HCT116 (cell line): ENCODE data around the gene ZNF235. TPM values are rescaled to one million over a fixed set of nuclear protein-coding genes. Genes with fewer than 3 reads are reported as not detected.

Experiments
- ATAC-seq: fragments of 200-7000 bp; cut with Tn5 transposase; 2 replicates; pipeline ENCODE4 v1.9.1; 2020; ENCODE audit warnings: mild to moderate bottlenecking, moderate library complexity
- BruUV-seq: library from RNA; stranded (reverse); fragments of 400-500 nt; replicated peaks from 2 replicates; lab custom pipeline; 2021; lab: Mats Ljungman, UMichigan
- CTCF ChIA-PET: fragments of 300-600 bp; sonication (Branson Sonifier 250); formaldehyde crosslinking; loops from one replicate; lab custom pipeline; 2021; ENCODE audit warnings: antibody characterized with exemption; lab: Charles Lee
- POLR2A ChIA-PET: fragments of 300-600, 350-600 bp; sonication (Branson Sonifier 250); formaldehyde crosslinking; loops from one replicate; lab custom pipeline; 2021; ENCODE audit warnings: antibody characterized with exemption; lab: Charles Lee
- RAD21 ChIA-PET, 2 experiments: fragments of 300-600 bp; sonication (Branson Sonifier 250); formaldehyde crosslinking; loops; one replicate each; lab custom pipeline; 2023; ENCODE audit warnings: low total read pairs in 2 of 2; ENCODE audit not compliant: uncharacterized antibody in 2 of 2, unreplicated experiment in 2 of 2, low non-redundant PET in 1 of 2; lab: Charles Lee
- DNase-seq: peaks from one replicate; pipeline ENCODE4 v3.0.0-alpha.2; 2010; ENCODE audit warnings: low read depth, low spot score
- H2AFZ ChIP-seq: fragments of 200-600 bp; shearing (Covaris generic), sonication (generic); 2 replicates; pipeline ENCODE4 v1.6.1; 2017; ENCODE audit warnings: low read depth, mixed run types, mixed read lengths, antibody characterized with exemption, low read length; ENCODE audit not compliant: poor library complexity, severe bottlenecking
- H3K27ac ChIP-seq: 2 replicates; pipeline ENCODE4 v1.5.1; 2012; ENCODE audit warnings: low read depth, low read length
- H3K27me3 ChIP-seq: fragments of 200-600 bp; sonication (generic); 2 replicates; pipeline ENCODE4 v1.6.1; 2016; ENCODE audit warnings: mixed run types, low read length, mixed read lengths; ENCODE audit not compliant: insufficient read depth
- H3K36me3 ChIP-seq, 2 experiments: fragments of 200-500 bp in 1 of 2; fragments of 200-600 bp in 1 of 2; sonication (Bioruptor generic) in 1 of 2; sonication (generic) in 1 of 2; 2 replicates each; pipeline versions ENCODE4 v1.5.1 to v1.6.1; 2014 to 2016; ENCODE audit warnings: low read length in 2 of 2, inconsistent platforms in 1 of 2, mixed read lengths in 1 of 2, mixed run types in 1 of 2; ENCODE audit not compliant: insufficient read depth in 2 of 2, control insufficient read depth in 1 of 2
- H3K4me1 ChIP-seq, 2 experiments: fragments of 200-600 bp in 1 of 2; sonication (generic) in 1 of 2; 2 replicates each; pipeline versions ENCODE4 v1.5.1 to v1.6.1; 2012 to 2017; ENCODE audit warnings: low read length in 2 of 2, inconsistent platforms in 1 of 2, mild to moderate bottlenecking in 1 of 2, mixed read lengths in 1 of 2, mixed run types in 1 of 2, moderate library complexity in 1 of 2; ENCODE audit not compliant: insufficient read depth in 2 of 2, control insufficient read depth in 1 of 2
- H3K4me2 ChIP-seq: fragments of 200-600 bp; sonication (generic); 2 replicates; pipeline ENCODE4 v1.6.1; 2017; ENCODE audit warnings: mixed run types, low read length, mixed read lengths
- H3K4me3 ChIP-seq, 2 experiments: fragments of 200-600 bp in 1 of 2; sonication (generic) in 1 of 2; replicated peaks in 1 of 2; 2 replicates each; pipeline ENCODE4 v1.5.1; 2011 to 2016; ENCODE audit warnings: low read length in 2 of 2, control low read depth in 1 of 2, low read depth in 1 of 2, mild to moderate bottlenecking in 1 of 2, mixed read lengths in 1 of 2, mixed run types in 1 of 2
- H3K79me2 ChIP-seq: fragments of 200-600 bp; sonication (generic); 2 replicates; pipeline ENCODE4 v1.6.1; 2017; ENCODE audit warnings: mild to moderate bottlenecking, mixed run types, low read length, moderate library complexity, mixed read lengths; ENCODE audit not compliant: insufficient read depth
- H3K9ac ChIP-seq: fragments of 200-600 bp; sonication (generic); 2 replicates; pipeline ENCODE4 v1.6.1; 2016; ENCODE audit warnings: low read length, mixed read lengths
- H3K9me2 ChIP-seq: fragments of 200-600 bp; sonication (generic), shearing (Covaris generic); 2 replicates; pipeline ENCODE4 v1.6.1; 2017; ENCODE audit warnings: mixed run types, mild to moderate bottlenecking, moderate library complexity; ENCODE audit not compliant: insufficient read depth
- H3K9me3 ChIP-seq, 2 experiments: fragments of 200-500 bp in 1 of 2; fragments of 200-600 bp in 1 of 2; sonication (Bioruptor generic) in 1 of 2; sonication (generic) in 1 of 2; 2 replicates each; pipeline ENCODE4 v1.6.1; 2014 to 2017; ENCODE audit warnings: low read length in 2 of 2, mixed read lengths in 2 of 2, inconsistent platforms in 1 of 2, low read depth in 1 of 2, mild to moderate bottlenecking in 1 of 2, mixed run types in 1 of 2, moderate library complexity in 1 of 2; ENCODE audit not compliant: control insufficient read depth in 1 of 2, insufficient read depth in 1 of 2
- H4K20me1 ChIP-seq: fragments of 200-600 bp; sonication (generic), shearing (Covaris generic); 2 replicates; pipeline ENCODE4 v1.6.1; 2017; ENCODE audit warnings: mixed run types, mild to moderate bottlenecking, moderate library complexity; ENCODE audit not compliant: insufficient read depth
- CEBPB ChIP-seq: IDR thresholded peaks from 2 replicates; pipeline ENCODE4 v1.6.1; 2012; ENCODE audit warnings: low read depth
- EGR1 ChIP-seq: IDR thresholded peaks from 2 replicates; pipeline ENCODE4 v1.6.1; 2012; ENCODE audit warnings: low read depth
- EZH2 ChIP-seq: fragments of 200-600 bp; sonication (generic); IDR thresholded peaks from 2 replicates; pipeline ENCODE4 v1.6.1; 2017; ENCODE audit warnings: antibody characterized with exemption, mixed run types
- FOSL1 ChIP-seq: IDR thresholded peaks from 2 replicates; pipeline ENCODE4 v1.6.1; 2012; ENCODE audit warnings: low read depth
- JUND ChIP-seq: IDR thresholded peaks from 2 replicates; pipeline ENCODE4 v1.6.1; 2012
- POLR2A ChIP-seq: IDR thresholded peaks from 2 replicates; pipeline ENCODE4 v1.7.0; 2011; ENCODE audit warnings: borderline replicate concordance; ENCODE audit not compliant: insufficient read depth, insufficient read length; ENCODE audit errors: extremely low read depth
- POLR2AphosphoS5 ChIP-seq: IDR thresholded peaks from 2 replicates; pipeline ENCODE4 v1.6.1; 2011; ENCODE audit warnings: mild to moderate bottlenecking, low read depth, low read length, moderate library complexity
- RAD21 ChIP-seq: IDR thresholded peaks from 2 replicates; pipeline ENCODE4 v1.6.1; 2012; ENCODE audit warnings: low read depth, mild to moderate bottlenecking
- SIN3A ChIP-seq: IDR thresholded peaks from 2 replicates; pipeline ENCODE4 v1.6.1; 2012; ENCODE audit warnings: low read depth
- SP1 ChIP-seq: IDR thresholded peaks from 2 replicates; pipeline ENCODE4 v1.6.1; 2012; ENCODE audit warnings: low read depth
- SRF ChIP-seq: IDR thresholded peaks from 2 replicates; pipeline ENCODE4 v1.6.1; 2012; ENCODE audit warnings: low read depth
- YY1 ChIP-seq: IDR thresholded peaks from 2 replicates; pipeline ENCODE4 v1.6.1; 2011; ENCODE audit warnings: low read length, low read depth, moderate library complexity, mild to moderate bottlenecking; ENCODE audit not compliant: insufficient replicate concordance; ENCODE audit errors: extremely low read depth
- ZFX ChIP-seq: fragments of 450-650 bp; IDR thresholded peaks from 2 replicates; pipeline ENCODE4 v1.6.1; 2017
- ZNF274 ChIP-seq: fragments of 200-500 bp; sonication (Bioruptor generic); IDR thresholded peaks from 2 replicates; pipeline ENCODE4 v1.6.1; 2014; ENCODE audit warnings: mild to moderate bottlenecking, low read depth, low read length, inconsistent platforms
- intact Hi-C: fragments of 100-400 bp; cut with micrococcal nuclease; formaldehyde crosslinking; loops from 2 replicates; pipeline ENCODE4 v1.10.0; 2022
- total RNA-seq: library from RNA; stranded (reverse); gene quantifications from one replicate; pipeline ENCODE4 v1.2.1, GENCODE V29; 2021; ENCODE audit not compliant: unreplicated experiment
- TF ChIP-seq, protein P1 (sequence below): IDR thresholded peaks from 2 replicates; pipeline ENCODE4 v1.6.1; 2012
- TF ChIP-seq, protein P2 (sequence below): IDR thresholded peaks from 2 replicates; pipeline ENCODE4 v1.6.1; 2012; ENCODE audit warnings: low read depth
- TF ChIP-seq, protein P3 (sequence below): IDR thresholded peaks from 2 replicates; pipeline ENCODE4 v1.6.1; 2012
- TF ChIP-seq, protein P4 (sequence below), 3 experiments: fragments of 200-600 bp in 1 of 3; sonication (generic) in 1 of 3; IDR thresholded peaks in 2 of 3; conservative IDR thresholded peaks in 1 of 3; 2 replicates each; pipeline ENCODE4 v1.5.1; 2012 to 2017; ENCODE audit warnings: low read depth in 2 of 3, low read length in 2 of 3, antibody characterized with exemption in 1 of 3, borderline replicate concordance in 1 of 3, control low read depth in 1 of 3, mild to moderate bottlenecking in 1 of 3, mixed read lengths in 1 of 3, mixed run types in 1 of 3, moderate library complexity in 1 of 3; ENCODE audit not compliant: insufficient read depth in 1 of 3

ZNF235 gene
- total RNA-seq, 1 experiment from 2014 or later, result 5.7 TPM

DNA sequence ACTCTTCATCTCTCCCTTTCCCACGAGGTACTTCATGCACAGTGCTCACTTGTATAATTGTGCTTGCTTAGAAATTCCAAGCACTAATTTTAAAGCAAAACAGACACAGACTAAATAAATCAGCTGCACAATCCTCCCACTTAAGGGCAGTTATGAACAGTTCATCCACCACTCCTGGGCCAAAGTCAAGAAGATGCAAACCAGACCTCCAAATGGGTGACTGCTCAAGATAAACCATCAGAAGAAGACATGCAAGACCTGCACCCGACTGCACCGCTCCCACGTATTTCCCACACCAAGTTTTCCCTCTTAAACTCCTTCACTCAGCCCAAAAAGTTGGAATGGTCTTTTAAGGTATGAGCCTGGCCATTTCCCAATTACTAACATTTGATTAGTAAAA is 19.9 kb downstream of the ZNF235 start:
- H3K79me2 ChIP-seq, result no peaks in the 10 kb centered on the region
- intact Hi-C loops, result no loop called here
- DNase-seq, result no peak
- H3K9ac ChIP-seq, result no peak overlapping the region
- H3K27me3 ChIP-seq, result no peaks in the 10 kb centered on the region
- TF ChIP-seq, protein P1, sequence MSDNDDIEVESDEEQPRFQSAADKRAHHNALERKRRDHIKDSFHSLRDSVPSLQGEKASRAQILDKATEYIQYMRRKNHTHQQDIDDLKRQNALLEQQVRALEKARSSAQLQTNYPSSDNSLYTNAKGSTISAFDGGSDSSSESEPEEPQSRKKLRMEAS, result no peak
- TF ChIP-seq FOSL1 (no peak), ZNF274 (no peak), EGR1 (no peak), SIN3A (no peak), JUND (no peak), CEBPB (no peak), POLR2A (no peak), RAD21 (no peak), SP1 (no peak), YY1 (no peak), SRF (no peak), EZH2 (no peak), ZFX (no peak), POLR2AphosphoS5 (no peak)
- TF ChIP-seq, protein P2, sequence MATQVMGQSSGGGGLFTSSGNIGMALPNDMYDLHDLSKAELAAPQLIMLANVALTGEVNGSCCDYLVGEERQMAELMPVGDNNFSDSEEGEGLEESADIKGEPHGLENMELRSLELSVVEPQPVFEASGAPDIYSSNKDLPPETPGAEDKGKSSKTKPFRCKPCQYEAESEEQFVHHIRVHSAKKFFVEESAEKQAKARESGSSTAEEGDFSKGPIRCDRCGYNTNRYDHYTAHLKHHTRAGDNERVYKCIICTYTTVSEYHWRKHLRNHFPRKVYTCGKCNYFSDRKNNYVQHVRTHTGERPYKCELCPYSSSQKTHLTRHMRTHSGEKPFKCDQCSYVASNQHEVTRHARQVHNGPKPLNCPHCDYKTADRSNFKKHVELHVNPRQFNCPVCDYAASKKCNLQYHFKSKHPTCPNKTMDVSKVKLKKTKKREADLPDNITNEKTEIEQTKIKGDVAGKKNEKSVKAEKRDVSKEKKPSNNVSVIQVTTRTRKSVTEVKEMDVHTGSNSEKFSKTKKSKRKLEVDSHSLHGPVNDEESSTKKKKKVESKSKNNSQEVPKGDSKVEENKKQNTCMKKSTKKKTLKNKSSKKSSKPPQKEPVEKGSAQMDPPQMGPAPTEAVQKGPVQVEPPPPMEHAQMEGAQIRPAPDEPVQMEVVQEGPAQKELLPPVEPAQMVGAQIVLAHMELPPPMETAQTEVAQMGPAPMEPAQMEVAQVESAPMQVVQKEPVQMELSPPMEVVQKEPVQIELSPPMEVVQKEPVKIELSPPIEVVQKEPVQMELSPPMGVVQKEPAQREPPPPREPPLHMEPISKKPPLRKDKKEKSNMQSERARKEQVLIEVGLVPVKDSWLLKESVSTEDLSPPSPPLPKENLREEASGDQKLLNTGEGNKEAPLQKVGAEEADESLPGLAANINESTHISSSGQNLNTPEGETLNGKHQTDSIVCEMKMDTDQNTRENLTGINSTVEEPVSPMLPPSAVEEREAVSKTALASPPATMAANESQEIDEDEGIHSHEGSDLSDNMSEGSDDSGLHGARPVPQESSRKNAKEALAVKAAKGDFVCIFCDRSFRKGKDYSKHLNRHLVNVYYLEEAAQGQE, result no peak
- TF ChIP-seq, protein P3, sequence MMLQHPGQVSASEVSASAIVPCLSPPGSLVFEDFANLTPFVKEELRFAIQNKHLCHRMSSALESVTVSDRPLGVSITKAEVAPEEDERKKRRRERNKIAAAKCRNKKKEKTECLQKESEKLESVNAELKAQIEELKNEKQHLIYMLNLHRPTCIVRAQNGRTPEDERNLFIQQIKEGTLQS, result no peak
- TF ChIP-seq, protein P4, sequence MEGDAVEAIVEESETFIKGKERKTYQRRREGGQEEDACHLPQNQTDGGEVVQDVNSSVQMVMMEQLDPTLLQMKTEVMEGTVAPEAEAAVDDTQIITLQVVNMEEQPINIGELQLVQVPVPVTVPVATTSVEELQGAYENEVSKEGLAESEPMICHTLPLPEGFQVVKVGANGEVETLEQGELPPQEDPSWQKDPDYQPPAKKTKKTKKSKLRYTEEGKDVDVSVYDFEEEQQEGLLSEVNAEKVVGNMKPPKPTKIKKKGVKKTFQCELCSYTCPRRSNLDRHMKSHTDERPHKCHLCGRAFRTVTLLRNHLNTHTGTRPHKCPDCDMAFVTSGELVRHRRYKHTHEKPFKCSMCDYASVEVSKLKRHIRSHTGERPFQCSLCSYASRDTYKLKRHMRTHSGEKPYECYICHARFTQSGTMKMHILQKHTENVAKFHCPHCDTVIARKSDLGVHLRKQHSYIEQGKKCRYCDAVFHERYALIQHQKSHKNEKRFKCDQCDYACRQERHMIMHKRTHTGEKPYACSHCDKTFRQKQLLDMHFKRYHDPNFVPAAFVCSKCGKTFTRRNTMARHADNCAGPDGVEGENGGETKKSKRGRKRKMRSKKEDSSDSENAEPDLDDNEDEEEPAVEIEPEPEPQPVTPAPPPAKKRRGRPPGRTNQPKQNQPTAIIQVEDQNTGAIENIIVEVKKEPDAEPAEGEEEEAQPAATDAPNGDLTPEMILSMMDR (IDR thresholded peaks at IDR 0.05 in 2 of 3, conservative IDR thresholded peaks at IDR 0.05 in 1 of 3; ENCODE audit: borderline replicate concordance in 1 of 3, insufficient read depth in 1 of 3, low read depth in 2 of 3, low read length in 2 of 3), result no peak
- no peak for ATAC-seq
- H2AFZ ChIP-seq, result no peak overlapping the region
- H3K36me3 ChIP-seq, result peaks cover 0 to under 1% of the 10 kb centered on the region in 2 experiments; a peak in 1 of 4 replicates
- no peaks in the 10 kb centered on the region; a peak in 1 of 4 replicates for H3K4me1 ChIP-seq
- H3K4me3 ChIP-seq, result no peak overlapping the region
- H3K9me2 ChIP-seq, result no peaks in the 10 kb centered on the region
- ChIA-PET RAD21 (no interaction called here), POLR2A (no interaction called here), CTCF (no interaction called here)
- BruUV-seq, result no TSS peak
- no peaks in the 10 kb centered on the region for H3K9me3 ChIP-seq
- no peaks in the 10 kb centered on the region for H4K20me1 ChIP-seq
- H3K4me2 ChIP-seq, result no peak overlapping the region
- no peak overlapping the region for H3K27ac ChIP-seq
